IgD-negative memory B cell (primary cell): Measurements from ENCODE around the gene RAB15. TPM values are rescaled to one million over a fixed set of nuclear protein-coding genes. Genes with fewer than 3 reads are reported as not detected.

Source experiments
- H3K27ac Mint-ChIP-seq, 3 donors: one replicate each; pipeline ENCODE4 v1.8.0; 2020 to 2022; ENCODE audit warnings: mild to moderate bottlenecking in 3 of 3, mixed read lengths in 3 of 3, moderate library complexity in 1 of 3
- H3K27me3 Mint-ChIP-seq: one replicate; pipeline ENCODE4 v1.8.0; 2021; ENCODE audit warnings: mixed read lengths
- H3K36me3 Mint-ChIP-seq: one replicate; pipeline ENCODE4 v1.8.0; 2020; ENCODE audit warnings: mild to moderate bottlenecking, mixed read lengths
- H3K4me1 Mint-ChIP-seq, 3 donors: one replicate each; pipeline ENCODE4 v1.8.0; 2020 to 2022; ENCODE audit warnings: mixed read lengths in 3 of 3, mild to moderate bottlenecking in 1 of 3
- H3K4me3 Mint-ChIP-seq, 4 donors: one replicate each; pipeline ENCODE4 v1.8.0; 2020 to 2022; ENCODE audit warnings: mild to moderate bottlenecking in 4 of 4, mixed read lengths in 4 of 4, moderate library complexity in 3 of 4
- H3K9me3 Mint-ChIP-seq, 3 donors: one replicate each; pipeline ENCODE4 v1.8.0; 2020 to 2021; ENCODE audit warnings: mixed read lengths in 3 of 3, mild to moderate bottlenecking in 1 of 3
- polyA plus RNA-seq: library from polyadenylated mRNA; unstranded; fragments of 300-500 nt; fragmentation: Illumina TruSeq; gene quantifications from one replicate; pipeline ENCODE4 v1.2.3, GENCODE V29; 2021

Gene RAB15
- polyA plus RNA-seq, 1 donor from 2014 or later, result 0.58 TPM

DNA sequence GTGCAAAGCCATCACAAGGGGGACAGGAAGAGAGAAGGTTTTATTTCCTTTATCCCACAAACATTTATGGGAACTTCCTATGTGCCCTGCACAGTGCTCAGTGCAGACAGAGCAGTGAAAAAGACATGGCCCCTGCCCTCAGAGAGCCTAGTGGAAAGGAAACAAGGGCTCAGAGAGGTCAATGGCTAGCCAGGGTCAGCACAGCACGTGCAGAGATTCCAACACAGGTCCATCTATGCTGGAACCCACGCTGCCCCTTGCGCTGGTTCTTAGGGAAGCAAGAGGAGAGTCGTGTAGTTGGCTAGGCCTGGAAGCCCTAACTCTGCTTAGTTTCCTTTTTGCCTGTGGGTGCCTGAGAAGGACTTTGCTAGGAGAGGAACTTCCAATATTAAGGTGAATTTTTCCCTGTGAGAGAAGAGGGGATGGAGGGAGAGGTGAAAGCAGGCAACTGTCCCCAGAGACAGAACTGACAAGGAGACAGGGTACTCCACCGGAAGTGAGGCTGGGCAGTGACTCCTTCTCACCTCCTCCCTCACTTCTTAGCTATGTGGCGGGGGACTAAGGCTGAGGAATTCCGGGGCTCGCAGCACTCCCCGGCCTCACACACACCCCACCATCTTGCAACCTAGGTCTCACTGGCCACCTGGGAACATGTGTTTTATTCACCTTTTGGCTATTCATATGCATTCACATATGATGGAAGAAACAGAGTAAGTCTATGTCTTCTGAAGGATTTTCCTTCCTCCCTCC is 17.5 kb downstream of the RAB15 start:
- Mint-ChIP-seq H3K27ac (peak overlapping the region in 1 of 3 donors; percentile 50), H3K4me3 (no peak overlapping the region), H3K27me3 (no peaks in the 10 kb centered on the region), H3K36me3 (peaks cover 7% of the 10 kb centered on the region), H3K4me1 (peaks cover 11 to 12% (median 12%) of the 10 kb centered on the region in 3 donors), H3K9me3 (no peaks in the 10 kb centered on the region)

- peaks cover 11 to 12% (median 12%) of the 10 kb centered on the region in 3 donors for H3K4me1 Mint-ChIP-seq
- H3K27me3 Mint-ChIP-seq, result no peaks in the 10 kb centered on the region
Measured at GRCh38 chr14:64953661-64954060, 18.5 kb downstream of the RAB15 start.

GRCh38 chr14:64953310-64953654 is 18.9 kb downstream of the RAB15 start:
- Mint-ChIP-seq H3K9me3 (no peaks in the 10 kb centered on the region), H3K4me3 (peak overlapping the region in 1 of 4 donors; percentile 63), H3K27me3 (no peaks in the 10 kb centered on the region), H3K4me1 (peaks cover 11 to 12% (median 12%) of the 10 kb centered on the region in 3 donors), H3K36me3 (peaks cover 10% of the 10 kb centered on the region), H3K27ac (no peak overlapping the region)

More at GRCh38 chr14:64953661-64954060, 18.5 kb downstream of the RAB15 start:
- peaks cover 10% of the 10 kb centered on the region for H3K36me3 Mint-ChIP-seq
- H3K9me3 Mint-ChIP-seq, result no peaks in the 10 kb centered on the region
- H3K27ac Mint-ChIP-seq, result peak overlapping the region in 1 of 3 donors; percentile 69
- no peak overlapping the region for H3K4me3 Mint-ChIP-seq

- Mint-ChIP-seq H3K27me3 (no peaks in the 10 kb centered on the region), H3K4me1 (peaks cover 11 to 12% (median 12%) of the 10 kb centered on the region in 3 donors), H3K4me3 (peak overlapping the region in 1 of 4 donors; percentile 63), H3K27ac (peak overlapping the region in 1 of 3 donors; percentile 20), H3K36me3 (peaks cover 10% of the 10 kb centered on the region), H3K9me3 (no peaks in the 10 kb centered on the region)
Measured at GRCh38 chr14:64952598-64953309, 19.4 kb downstream of the RAB15 start.

DNA sequence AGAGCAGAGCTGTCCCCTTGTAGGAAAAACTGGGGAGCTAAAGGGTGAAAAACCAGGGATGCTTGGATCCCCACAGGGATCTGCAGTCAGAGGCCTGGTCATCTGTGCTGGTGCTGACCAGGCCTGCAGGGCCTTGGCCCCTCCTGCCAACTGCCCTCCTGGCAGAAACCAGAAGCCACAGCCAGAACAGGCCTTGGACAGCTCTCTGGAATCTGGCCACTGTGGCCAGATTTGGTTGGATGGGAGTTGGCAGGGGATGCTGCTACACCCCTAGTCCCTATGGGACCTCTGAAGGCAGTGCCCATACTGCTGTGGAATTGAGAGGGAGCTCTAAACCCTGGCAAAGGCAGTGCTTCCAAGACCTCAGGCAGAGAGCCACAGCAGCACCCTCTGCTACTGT is 20.4 kb downstream of the RAB15 start:
- no peaks in the 10 kb centered on the region for H3K9me3 Mint-ChIP-seq
- H3K27ac Mint-ChIP-seq, result no peak overlapping the region
- peaks cover 11 to 12% (median 12%) of the 10 kb centered on the region in 3 donors for H3K4me1 Mint-ChIP-seq
- no peak overlapping the region for H3K4me3 Mint-ChIP-seq
- H3K36me3 Mint-ChIP-seq, result peaks cover 13% of the 10 kb centered on the region
- no peaks in the 10 kb centered on the region for H3K27me3 Mint-ChIP-seq

- peaks cover 13% of the 10 kb centered on the region for H3K36me3 Mint-ChIP-seq
- H3K27ac Mint-ChIP-seq, result no peak overlapping the region
- no peaks in the 10 kb centered on the region for H3K27me3 Mint-ChIP-seq
- H3K4me1 Mint-ChIP-seq, result peaks cover 12 to 13% (median 12%) of the 10 kb centered on the region in 3 donors
- H3K9me3 Mint-ChIP-seq, result no peaks in the 10 kb centered on the region
- no peak overlapping the region for H3K4me3 Mint-ChIP-seq
Measured at GRCh38 chr14:64951291-64951690, 20.8 kb downstream of the RAB15 start.

DNA sequence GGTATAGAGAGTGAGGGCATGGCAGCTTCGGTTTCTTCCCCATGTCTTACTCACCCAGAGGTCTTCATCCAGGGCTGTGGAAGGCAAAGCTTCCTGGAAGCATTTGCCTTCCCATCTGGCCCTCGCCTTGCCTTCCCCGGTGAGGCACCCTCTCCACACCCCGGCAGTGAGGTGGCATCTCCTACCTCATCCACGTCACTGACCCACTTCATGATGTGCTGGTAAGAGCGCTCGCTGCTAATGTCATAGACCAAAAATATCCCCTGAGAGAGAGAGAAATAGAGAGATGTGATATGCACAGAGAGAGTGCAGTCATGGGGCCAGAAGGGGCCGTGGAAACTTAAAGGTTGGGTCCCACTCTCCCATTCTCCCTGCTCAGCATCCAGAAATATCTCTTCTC is 21.2 kb downstream of the RAB15 start:
- Mint-ChIP-seq H3K4me3 (no peak overlapping the region), H3K9me3 (no peaks in the 10 kb centered on the region), H3K27ac (no peak overlapping the region), H3K27me3 (no peaks in the 10 kb centered on the region), H3K4me1 (peaks cover 12 to 13% (median 12%) of the 10 kb centered on the region in 3 donors), H3K36me3 (peaks cover 13% of the 10 kb centered on the region)

DNA sequence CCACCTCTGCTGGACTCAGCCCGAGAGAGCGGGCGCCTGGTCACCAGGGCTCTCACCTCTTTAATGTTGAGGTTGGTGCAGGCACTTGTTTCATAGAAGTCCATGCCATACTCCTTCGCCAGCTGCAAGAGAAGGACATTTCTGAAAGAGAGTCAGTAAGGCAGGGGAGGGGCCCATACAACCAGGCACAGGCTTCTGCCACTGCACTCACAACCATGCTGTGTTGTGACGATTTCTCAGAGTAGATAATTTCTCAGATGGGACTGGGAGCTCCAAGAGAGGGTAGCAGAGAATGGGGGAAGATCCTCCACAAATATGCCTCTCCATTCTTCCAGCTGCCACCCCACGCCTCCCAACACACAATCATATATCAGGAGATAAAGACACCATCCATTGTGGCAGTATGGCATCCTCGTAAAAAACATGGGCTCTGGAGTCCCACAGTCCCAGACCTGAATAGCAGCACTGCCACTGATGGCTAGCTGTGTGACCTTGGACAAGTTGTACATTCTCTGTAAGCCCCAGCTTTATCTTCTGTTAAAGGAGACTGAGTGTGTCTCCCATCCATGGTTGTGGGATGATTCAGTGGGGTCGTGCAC is 23.4 kb downstream of the RAB15 start:
- Mint-ChIP-seq H3K27ac (peak overlapping the region in 1 of 3 donors; percentile 67), H3K27me3 (no peaks in the 10 kb centered on the region), H3K4me1 (peaks cover 12 to 19% (median 16%) of the 10 kb centered on the region in 3 donors), H3K36me3 (peaks cover 16% of the 10 kb centered on the region), H3K4me3 (peak overlapping the region in 1 of 4 donors; percentile 5), H3K9me3 (no peaks in the 10 kb centered on the region)

- Mint-ChIP-seq H3K27me3 (no peaks in the 10 kb centered on the region), H3K4me1 (peaks cover 12 to 22% (median 15%) of the 10 kb centered on the region in 3 donors), H3K36me3 (peaks cover 16% of the 10 kb centered on the region), H3K27ac (no peak overlapping the region), H3K4me3 (peak overlapping the region in 1 of 4 donors; percentile 5), H3K9me3 (no peaks in the 10 kb centered on the region)
Measured at GRCh38 chr14:64947710-64948611, 24.2 kb downstream of the RAB15 start.

DNA sequence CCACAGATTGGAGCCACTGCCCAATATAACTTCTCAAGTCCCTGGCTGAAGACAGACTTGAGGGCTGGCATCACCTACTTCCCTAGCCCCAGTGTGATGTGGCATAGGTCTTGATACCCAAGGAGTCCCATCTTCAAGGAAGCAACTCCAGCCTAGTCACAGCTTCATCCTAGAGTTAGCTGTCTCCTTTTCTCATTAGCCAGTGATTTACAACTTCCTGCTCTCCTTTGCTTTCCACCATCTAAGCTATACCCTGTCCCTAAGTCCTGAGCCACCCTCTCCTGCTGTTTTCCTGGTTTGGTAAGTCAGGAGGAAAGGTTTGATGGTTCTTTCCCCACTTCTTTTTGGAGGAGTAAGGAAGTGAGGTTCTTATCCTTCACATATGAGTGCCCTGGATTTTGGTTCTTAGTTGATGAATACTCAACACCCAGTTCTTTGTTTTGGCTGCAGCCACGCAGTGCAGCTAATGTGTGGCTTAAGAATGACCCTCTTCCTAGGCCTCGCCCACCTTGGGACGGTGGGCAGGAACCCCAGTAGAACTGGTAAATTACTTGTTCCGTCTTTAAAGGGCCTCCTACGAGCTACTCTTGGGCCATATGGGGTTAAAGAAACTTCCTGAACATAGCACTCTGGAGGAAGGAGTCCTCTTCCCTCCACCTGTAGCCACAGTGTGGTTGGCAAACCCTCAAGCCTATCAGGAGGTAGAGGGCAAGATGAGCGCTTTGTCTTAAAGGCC is 25.7 kb downstream of the RAB15 start:
- H3K36me3 Mint-ChIP-seq, result peaks cover 16% of the 10 kb centered on the region
- H3K4me3 Mint-ChIP-seq, result no peak overlapping the region
- H3K9me3 Mint-ChIP-seq, result no peaks in the 10 kb centered on the region
- H3K27ac Mint-ChIP-seq, result peak overlapping the region in 1 of 3 donors; percentile 4
- H3K4me1 Mint-ChIP-seq, result peaks cover 10 to 16% (median 12%) of the 10 kb centered on the region in 3 donors
- no peaks in the 10 kb centered on the region for H3K27me3 Mint-ChIP-seq

DNA sequence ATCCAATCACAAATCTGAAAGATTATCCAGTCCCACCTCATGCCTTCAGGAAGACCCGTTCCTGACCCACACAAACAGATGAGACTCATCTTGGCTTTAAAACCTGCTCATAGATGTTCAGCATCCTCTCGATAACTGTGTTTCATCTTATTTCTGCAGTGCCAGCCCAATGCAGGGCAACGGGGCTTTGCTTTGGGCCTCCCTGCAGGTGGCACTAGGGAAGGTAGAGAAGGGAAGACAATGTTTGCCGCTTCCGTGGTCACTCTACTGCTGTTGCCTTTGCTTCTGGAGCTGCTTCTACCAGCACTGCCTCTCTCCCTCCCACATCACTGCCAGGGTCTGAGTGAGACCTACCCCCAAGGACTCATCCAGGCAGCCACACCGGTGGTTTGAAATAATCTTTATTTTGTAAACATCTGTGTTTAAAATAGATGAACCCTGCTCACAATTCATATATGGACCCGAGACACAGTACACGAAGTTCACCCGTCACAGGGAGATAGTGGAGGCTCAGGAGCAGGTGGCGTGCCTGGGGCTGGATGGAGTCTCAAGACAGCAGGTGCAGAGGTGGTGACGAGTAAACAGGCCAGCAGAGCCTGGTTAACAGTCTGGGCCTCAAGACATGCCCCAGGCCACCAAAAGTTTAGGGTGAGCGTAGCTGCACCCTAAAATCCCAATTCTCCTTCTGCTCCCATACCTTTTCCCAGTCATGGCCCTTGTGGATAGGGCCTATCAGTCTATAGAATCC is 26.5 kb downstream of the RAB15 start:
- Mint-ChIP-seq H3K9me3 (no peaks in the 10 kb centered on the region), H3K27me3 (no peaks in the 10 kb centered on the region), H3K36me3 (peaks cover 15% of the 10 kb centered on the region), H3K4me3 (peak overlapping the region in 1 of 4 donors; percentile 10), H3K4me1 (peaks cover 12 to 16% (median 12%) of the 10 kb centered on the region in 3 donors), H3K27ac (peak overlapping the region in 1 of 3 donors; percentile 24)

- Mint-ChIP-seq H3K36me3 (peaks cover 13% of the 10 kb centered on the region), H3K4me1 (peaks cover 12 to 16% (median 13%) of the 10 kb centered on the region in 3 donors), H3K4me3 (no peak overlapping the region), H3K27me3 (no peaks in the 10 kb centered on the region), H3K9me3 (no peaks in the 10 kb centered on the region), H3K27ac (peak overlapping the region in 2 of 3 donors; percentile 27 to 67)
Measured at GRCh38 chr14:64944861-64945260, 27.3 kb downstream of the RAB15 start.

- no peaks in the 10 kb centered on the region for H3K9me3 Mint-ChIP-seq
- peaks cover 11% of the 10 kb centered on the region for H3K36me3 Mint-ChIP-seq
- H3K27me3 Mint-ChIP-seq, result no peaks in the 10 kb centered on the region
- peaks cover 11 to 16% (median 12%) of the 10 kb centered on the region in 3 donors for H3K4me1 Mint-ChIP-seq
- H3K4me3 Mint-ChIP-seq, result no peak overlapping the region
- peak overlapping the region in 1 of 3 donors; percentile 67 for H3K27ac Mint-ChIP-seq
Measured at GRCh38 chr14:64944041-64944440, 28.1 kb downstream of the RAB15 start.
